GM11168 (cell line): ENCODE results near the gene SVOP.

Experiments
- in situ Hi-C: fragments of 300-500 bp; cut with MboI; formaldehyde crosslinking; loops from one replicate; pipeline ENCODE4 v1.12.0; 2022; ENCODE audit warnings: low sequenced_read_pairs; ENCODE audit not compliant: unreplicated experiment

SVOP gene

DNA sequence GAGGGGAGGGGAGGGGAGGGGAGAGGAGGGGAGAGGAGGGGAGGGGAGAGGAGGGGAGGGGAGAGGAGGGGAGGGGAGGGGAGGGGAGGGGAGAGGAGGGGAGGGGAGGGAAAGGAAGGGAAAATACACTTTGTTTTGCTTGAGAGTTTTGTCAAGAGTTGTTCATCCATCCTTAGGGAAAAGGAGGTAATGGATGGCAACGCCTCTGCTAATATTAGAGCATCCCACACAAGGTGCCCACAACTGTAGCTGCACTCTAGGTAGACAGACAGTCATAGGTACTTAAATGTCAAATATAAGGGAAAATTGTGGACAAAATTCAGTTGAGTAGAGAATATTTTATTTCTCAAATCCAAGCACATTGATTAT lies 161.0 kb downstream of the SVOP start:
- in situ Hi-C loops: loop anchor here (25.0 kb wide), 1 partner anchor 227 kb away; the partner anchor contains the start of genes ALKBH2 and UNG

DNA sequence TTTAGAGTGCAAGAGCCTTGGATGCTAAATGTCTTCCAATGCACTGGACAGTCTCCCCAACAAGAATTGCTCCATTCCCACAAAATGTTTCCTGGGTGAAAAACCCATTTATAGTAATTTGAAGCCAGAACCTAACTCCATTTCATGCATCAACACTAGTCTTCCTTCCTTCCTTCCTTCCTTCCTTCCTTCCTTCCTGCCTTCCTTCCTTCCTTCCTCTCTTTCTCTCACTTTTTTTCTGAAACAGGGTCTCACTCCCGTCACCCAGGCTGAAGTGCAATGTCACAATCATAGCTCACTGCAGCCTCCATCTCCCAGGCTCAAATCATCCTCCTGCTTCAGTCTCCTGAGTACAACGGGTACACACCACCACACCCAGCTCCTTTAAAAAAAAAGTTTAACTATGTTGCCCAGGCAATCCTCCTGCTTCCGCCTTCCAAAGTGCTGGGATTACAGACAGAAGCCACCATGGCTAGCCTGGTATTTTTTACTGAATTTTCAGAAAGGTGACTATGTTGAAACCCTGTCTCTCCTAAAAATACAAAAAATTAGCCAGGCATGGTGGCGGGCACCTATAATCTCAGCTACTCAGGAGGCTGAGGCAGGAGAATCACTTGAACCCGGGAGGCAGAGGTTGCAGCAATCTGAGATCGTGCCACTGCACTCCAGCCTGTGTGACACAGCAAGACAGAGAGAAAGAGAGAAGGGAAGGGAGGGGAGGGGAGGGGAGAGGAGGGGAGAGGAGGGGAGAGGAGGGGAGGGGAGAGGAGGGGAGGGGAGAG lies 161.5 kb downstream of the SVOP start:
- in situ Hi-C loops: loop anchor here (25.0 kb wide), 1 partner anchor 228 kb away; the partner anchor contains the start of genes ALKBH2 and UNG

DNA sequence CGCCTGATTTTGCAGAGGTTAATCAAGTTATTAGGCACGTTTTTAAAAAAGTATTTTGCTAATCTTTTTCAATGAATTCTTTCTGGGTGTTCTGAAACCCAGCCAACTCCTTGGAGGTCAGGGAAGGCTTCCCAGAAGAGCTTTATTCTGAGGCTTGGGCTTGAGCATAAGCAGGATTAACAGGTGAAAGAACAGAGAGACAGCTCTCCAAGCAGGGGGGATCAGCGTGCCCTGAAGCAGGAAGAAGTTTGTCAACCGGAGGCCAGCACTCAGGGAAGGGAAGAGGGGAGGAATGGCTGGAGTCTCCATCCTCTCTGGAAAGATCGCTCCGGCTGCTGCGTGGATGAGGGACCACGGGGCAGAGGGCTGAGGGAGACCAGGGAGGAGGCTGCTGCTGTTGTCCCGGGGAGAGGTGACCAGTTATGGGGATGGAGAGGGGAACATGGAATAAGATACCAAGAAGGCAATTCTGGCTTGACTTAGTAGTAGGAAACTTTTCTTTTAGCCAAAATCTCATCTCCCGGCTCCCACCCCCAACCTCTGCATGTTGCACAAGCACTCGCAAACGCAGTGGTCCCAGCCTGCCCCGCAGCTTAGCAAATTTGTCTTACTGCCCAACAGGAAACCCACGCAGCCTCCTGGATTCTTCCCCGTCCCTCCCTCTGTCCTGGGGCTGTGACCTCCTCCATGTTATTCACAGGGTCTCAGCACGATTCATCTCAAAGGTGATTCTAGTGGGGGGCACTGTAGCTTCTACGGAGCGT lies 162.4 kb downstream of the SVOP start:
- in situ Hi-C loops: loop anchor here (25.0 kb wide), 1 partner anchor 229 kb away; the partner anchor contains the start of genes ALKBH2 and UNG
